Glomerular endothelial cell (primary cell): ENCODE results near the gene GABBR2. TPM values are rescaled to one million over a fixed set of nuclear protein-coding genes. Genes with fewer than 3 reads are reported as not detected.
"Not testable (repeated sequence)": the region's sequence is repeated elsewhere in the genome, so short reads cannot be mapped to it uniquely, and the experiment has no call there.

Experiments
- DNase-seq: peaks from one replicate; pipeline ENCODE4 v3.0.0-alpha.2; 2011; ENCODE audit warnings: low read depth, low spot score; ENCODE audit errors: extremely low read depth
- total RNA-seq: library from RNA; depleted of rRNA; stranded (reverse); fragments of >200 nt; gene quantifications from 2 replicates; pipeline ENCODE4 v1.2.3, GENCODE V29; 2015

Gene GABBR2
- total RNA-seq, 1 donor from 2014 or later, result 3.3 TPM

- DNase-seq, result no peak
These were observed 19.8 kb downstream of the GABBR2 start for GRCh38 chr9:98688710-98689495.

GRCh38 chr9:98687911-98688310 lies 20.8 kb downstream of the GABBR2 start:
- DNase-seq, result no peak

- no peak for DNase-seq
These were observed 21.5 kb downstream of the GABBR2 start for GRCh38 chr9:98686961-98687855.

- not testable (repeated sequence) for DNase-seq
These were observed 23.9 kb downstream of the GABBR2 start for GRCh38 chr9:98684816-98685215.

GRCh38 chr9:98678244-98678842 lies 30.4 kb downstream of the GABBR2 start:
- no peak for DNase-seq

GRCh38 chr9:98673681-98674080 lies 35.1 kb downstream of the GABBR2 start:
- DNase-seq, result no peak

GRCh38 chr9:98667005-98667640 lies 41.6 kb downstream of the GABBR2 start:
- DNase-seq, result no peak

GRCh38 chr9:98665501-98665900 lies 43.2 kb downstream of the GABBR2 start:
- no peak for DNase-seq

GRCh38 chr9:98660541-98660940 lies 48.2 kb downstream of the GABBR2 start:
- DNase-seq, result no peak

GRCh38 chr9:98658951-98659351 lies 49.8 kb downstream of the GABBR2 start:
- DNase-seq, result no peak

GRCh38 chr9:98657897-98658296 lies 50.8 kb downstream of the GABBR2 start:
- no peak for DNase-seq

GRCh38 chr9:98656511-98656910 lies 52.2 kb downstream of the GABBR2 start:
- no peak for DNase-seq

GRCh38 chr9:98655428-98655827 lies 53.3 kb downstream of the GABBR2 start:
- DNase-seq, result not testable (repeated sequence)

- no peak for DNase-seq
These were observed 54.5 kb downstream of the GABBR2 start for GRCh38 chr9:98654247-98654646.

GRCh38 chr9:98652741-98653140 lies 56.0 kb downstream of the GABBR2 start:
- no peak for DNase-seq

GRCh38 chr9:98652302-98652701 lies 56.4 kb downstream of the GABBR2 start:
- DNase-seq, result no peak

GRCh38 chr9:98647236-98647635 lies 61.5 kb downstream of the GABBR2 start:
- DNase-seq, result no peak

- DNase-seq, result no peak
These were observed 64.7 kb downstream of the GABBR2 start for GRCh38 chr9:98644011-98644410.

GRCh38 chr9:98642661-98643312 lies 65.9 kb downstream of the GABBR2 start:
- DNase-seq, result no peak

GRCh38 chr9:98641695-98642094 lies 67.0 kb downstream of the GABBR2 start:
- no peak for DNase-seq
